GM23338 (cell line): ENCODE data around the gene SNX30. TPM values are rescaled to one million over a fixed set of nuclear protein-coding genes. Genes with fewer than 3 reads are reported as not detected.

Experiments
- ATAC-seq: fragments of 200-7000 bp; cut with Tn5 transposase; 3 replicates; pipeline ENCODE4 v1.9.1; 2020
- DNase-seq: peaks from one replicate; pipeline ENCODE4 v3.0.0-alpha.2; 2015; ENCODE audit warnings: low spot score
- H2AFZ ChIP-seq: fragments of 200-600 bp; sonication (generic); 2 replicates; pipeline ENCODE4 v1.8.0; 2016; ENCODE audit warnings: antibody characterized with exemption, mild to moderate bottlenecking, moderate library complexity
- H3F3A ChIP-seq: fragments of 200-600 bp; sonication (generic); replicated peaks from 2 replicates; pipeline ENCODE4 v1.8.0; 2017; ENCODE audit warnings: antibody characterized with exemption, mixed run types, low read depth
- H3K27ac ChIP-seq: fragments of 200-600 bp; sonication (generic); 2 replicates; pipeline ENCODE4 v1.6.1; 2016; ENCODE audit warnings: low read depth
- H3K27me3 ChIP-seq: fragments of 200-600 bp; sonication (generic); 2 replicates; pipeline ENCODE4 v1.8.0; 2016; ENCODE audit warnings: mild to moderate bottlenecking, mixed run types, moderate library complexity; ENCODE audit not compliant: insufficient read depth
- H3K36me3 ChIP-seq: fragments of 200-600 bp; sonication (generic); 2 replicates; pipeline ENCODE4 v1.8.0; 2016; ENCODE audit warnings: mild to moderate bottlenecking; ENCODE audit not compliant: insufficient read depth
- H3K4me1 ChIP-seq: fragments of 200-600 bp; sonication (generic); 2 replicates; pipeline ENCODE4 v1.8.0; 2016; ENCODE audit warnings: mild to moderate bottlenecking, moderate library complexity; ENCODE audit not compliant: insufficient read depth
- H3K4me2 ChIP-seq: fragments of 200-600 bp; sonication (generic); 2 replicates; pipeline ENCODE4 v1.7.1; 2017; ENCODE audit warnings: mixed run types
- H3K4me3 ChIP-seq: fragments of 200-600 bp; sonication (generic); 2 replicates; pipeline ENCODE4 v1.6.1; 2016; ENCODE audit warnings: mixed run types
- H3K79me2 ChIP-seq: fragments of 200-600 bp; sonication (generic); replicated peaks from 2 replicates; pipeline ENCODE4 v1.8.0; 2017; ENCODE audit warnings: mild to moderate bottlenecking; ENCODE audit not compliant: insufficient read depth
- H3K9me2 ChIP-seq: fragments of 200-600 bp; sonication (generic); 2 replicates; pipeline ENCODE4 v1.8.0; 2017; ENCODE audit not compliant: insufficient read depth
- H4K20me1 ChIP-seq: fragments of 200-600 bp; sonication (generic); replicated peaks from 2 replicates; pipeline ENCODE4 v1.8.0; 2017; ENCODE audit warnings: mild to moderate bottlenecking; ENCODE audit not compliant: insufficient read depth
- H3K27ac Mint-ChIP-seq: 2 replicates; pipeline ENCODE4 v1.8.0; 2020; ENCODE audit warnings: inconsistent platforms, mild to moderate bottlenecking, moderate library complexity, mixed read lengths
- H3K27me3 Mint-ChIP-seq: 3 replicates; pipeline ENCODE4 v1.8.0; 2022; ENCODE audit warnings: low read depth, mild to moderate bottlenecking, moderate library complexity, mixed read lengths, inconsistent platforms; ENCODE audit not compliant: insufficient read depth, poor library complexity
- H3K36me3 Mint-ChIP-seq: 3 replicates; pipeline ENCODE4 v1.8.0; 2021; ENCODE audit warnings: low read depth, mild to moderate bottlenecking, inconsistent platforms, moderate library complexity, mixed read lengths
- H3K4me1 Mint-ChIP-seq: 3 replicates; pipeline ENCODE4 v1.8.0; 2020; ENCODE audit warnings: mild to moderate bottlenecking, inconsistent platforms, mixed read lengths
- H3K4me3 Mint-ChIP-seq: 3 replicates; pipeline ENCODE4 v1.8.0; 2021; ENCODE audit warnings: moderate library complexity, mild to moderate bottlenecking, inconsistent platforms, mixed read lengths
- H3K9me3 Mint-ChIP-seq: 3 replicates; pipeline ENCODE4 v1.8.0; 2020; ENCODE audit warnings: moderate library complexity, mild to moderate bottlenecking, inconsistent platforms, mixed read lengths
- CREB1 ChIP-seq: fragments of 250-450 bp; sonication (Bioruptor Pico); IDR thresholded peaks from 2 replicates; pipeline ENCODE4 v1.5.0; 2020; ENCODE audit warnings: low read depth, mild to moderate bottlenecking, moderate library complexity
- EZH2 ChIP-seq: fragments of 200-600 bp; sonication (generic); IDR thresholded peaks from one replicate; pipeline ENCODE4 v1.8.0; 2017; ENCODE audit warnings: antibody characterized with exemption, mild to moderate bottlenecking, low read depth; ENCODE audit not compliant: unreplicated experiment
- EZH2phosphoT487 ChIP-seq: fragments of 200-600 bp; sonication (generic); IDR thresholded peaks from one replicate; pipeline ENCODE4 v1.8.1; 2018; ENCODE audit warnings: antibody characterized with exemption; ENCODE audit not compliant: unreplicated experiment
- JUNB ChIP-seq: IDR thresholded peaks from one replicate; pipeline ENCODE4 v1.6.1; 2016; ENCODE audit warnings: antibody characterized with exemption; ENCODE audit not compliant: unreplicated experiment
- POLR2AphosphoS5 ChIP-seq: IDR thresholded peaks from 2 replicates; pipeline ENCODE4 v1.6.1; 2016; ENCODE audit warnings: antibody characterized with exemption, low read depth
- STAT1 ChIP-seq: IDR thresholded peaks from one replicate; pipeline ENCODE4 v1.6.1; 2016; ENCODE audit warnings: antibody characterized with exemption; ENCODE audit not compliant: unreplicated experiment
- ZNF114 ChIP-seq: fragments of 250-450 bp; sonication (Bioruptor Pico); IDR thresholded peaks from 2 replicates; pipeline ENCODE4 v1.5.0; 2020; ENCODE audit warnings: mild to moderate bottlenecking, moderate library complexity
- ZNF331 ChIP-seq: fragments of 250-450 bp; sonication (Bioruptor Pico); IDR thresholded peaks from 2 replicates; pipeline ENCODE4 v1.5.0; 2020; ENCODE audit warnings: low read depth, mild to moderate bottlenecking, moderate library complexity
- polyA plus RNA-seq: library from polyadenylated mRNA; unstranded; fragments of >200 nt; fragmentation: Nextera tagmentation; extraction: Ambion mirVana; gene quantifications from 2 replicates; pipeline ENCODE4 v1.2.1, GENCODE V29; 2016
- total RNA-seq: library from RNA; depleted of rRNA; stranded (reverse); fragments of >200 nt; shearing (Covaris generic); gene quantifications from 2 replicates; pipeline ENCODE4 v1.2.3, GENCODE V29; 2014
- TF ChIP-seq, protein P1 (sequence below): IDR thresholded peaks from one replicate; pipeline ENCODE4 v1.6.1; 2018; ENCODE audit warnings: antibody characterized with exemption; ENCODE audit not compliant: unreplicated experiment
- TF ChIP-seq, protein P2 (sequence below): IDR thresholded peaks from 2 replicates; pipeline ENCODE4 v1.6.1; 2016; ENCODE audit warnings: antibody characterized with exemption
- TF ChIP-seq, protein P3 (sequence below), 2 experiments: fragments of 200-600 bp in 1 of 2; sonication (generic) in 1 of 2; conservative IDR thresholded peaks; 2 replicates each; pipeline versions ENCODE4 v1.5.1 to v1.6.1; 2016 to 2017; ENCODE audit warnings: antibody characterized with exemption in 2 of 2, low read depth in 2 of 2, mild to moderate bottlenecking in 2 of 2, moderate library complexity in 1 of 2

Gene SNX30
- total and polyA plus RNA-seq, 2 experiments from 2014 or later = 2.1 to 17.8 TPM

DNA sequence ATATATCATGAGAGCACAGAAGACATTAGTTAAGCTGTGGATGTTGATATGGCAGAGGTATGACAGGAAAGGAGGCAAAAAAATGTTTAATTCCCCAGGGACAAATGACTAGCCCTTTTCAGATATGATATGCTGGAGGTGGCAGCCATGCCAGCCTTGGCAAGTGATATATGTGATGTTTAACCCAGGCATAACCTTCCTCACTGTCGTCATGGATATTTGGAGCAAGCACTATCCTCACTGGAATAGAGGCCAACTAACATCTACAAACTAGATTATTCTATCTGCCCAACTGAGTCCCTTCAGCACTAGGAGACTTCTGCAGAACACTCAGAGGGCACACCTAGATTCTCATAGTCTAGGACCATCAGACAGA lies 167.4 kb downstream of the SNX30 start:
- no peaks in the 10 kb centered on the region for H3F3A ChIP-seq
- ATAC-seq = no peak
- H3K27me3 ChIP-seq = peaks cover 43% of the 10 kb centered on the region
- H3K9me2 ChIP-seq = no peaks in the 10 kb centered on the region
- no peaks in the 10 kb centered on the region for H3K79me2 ChIP-seq
- no peak for DNase-seq
- Mint-ChIP-seq H3K4me1 (no peaks in the 10 kb centered on the region), H3K4me3 (no peak overlapping the region), H3K9me3 (no peaks in the 10 kb centered on the region), H3K27me3 (peaks cover 4% of the 10 kb centered on the region), H3K27ac (no peak overlapping the region), H3K36me3 (no peaks in the 10 kb centered on the region)
- no peak overlapping the region for H3K4me2 ChIP-seq
- H3K36me3 ChIP-seq = no peaks in the 10 kb centered on the region
- no peak overlapping the region for H3K4me3 ChIP-seq
- H3K27ac ChIP-seq = no peak overlapping the region
- H3K4me1 ChIP-seq = no peaks in the 10 kb centered on the region
- TF ChIP-seq JUNB (no peak), STAT1 (no peak), POLR2AphosphoS5 (no peak), EZH2phosphoT487 (no peak), ZNF114 (no peak), CREB1 (CRISPR knock-in tag) (no peak), ZNF331 (CRISPR knock-in tag) (no peak), EZH2 (no peak)
- TF ChIP-seq, protein P1, sequence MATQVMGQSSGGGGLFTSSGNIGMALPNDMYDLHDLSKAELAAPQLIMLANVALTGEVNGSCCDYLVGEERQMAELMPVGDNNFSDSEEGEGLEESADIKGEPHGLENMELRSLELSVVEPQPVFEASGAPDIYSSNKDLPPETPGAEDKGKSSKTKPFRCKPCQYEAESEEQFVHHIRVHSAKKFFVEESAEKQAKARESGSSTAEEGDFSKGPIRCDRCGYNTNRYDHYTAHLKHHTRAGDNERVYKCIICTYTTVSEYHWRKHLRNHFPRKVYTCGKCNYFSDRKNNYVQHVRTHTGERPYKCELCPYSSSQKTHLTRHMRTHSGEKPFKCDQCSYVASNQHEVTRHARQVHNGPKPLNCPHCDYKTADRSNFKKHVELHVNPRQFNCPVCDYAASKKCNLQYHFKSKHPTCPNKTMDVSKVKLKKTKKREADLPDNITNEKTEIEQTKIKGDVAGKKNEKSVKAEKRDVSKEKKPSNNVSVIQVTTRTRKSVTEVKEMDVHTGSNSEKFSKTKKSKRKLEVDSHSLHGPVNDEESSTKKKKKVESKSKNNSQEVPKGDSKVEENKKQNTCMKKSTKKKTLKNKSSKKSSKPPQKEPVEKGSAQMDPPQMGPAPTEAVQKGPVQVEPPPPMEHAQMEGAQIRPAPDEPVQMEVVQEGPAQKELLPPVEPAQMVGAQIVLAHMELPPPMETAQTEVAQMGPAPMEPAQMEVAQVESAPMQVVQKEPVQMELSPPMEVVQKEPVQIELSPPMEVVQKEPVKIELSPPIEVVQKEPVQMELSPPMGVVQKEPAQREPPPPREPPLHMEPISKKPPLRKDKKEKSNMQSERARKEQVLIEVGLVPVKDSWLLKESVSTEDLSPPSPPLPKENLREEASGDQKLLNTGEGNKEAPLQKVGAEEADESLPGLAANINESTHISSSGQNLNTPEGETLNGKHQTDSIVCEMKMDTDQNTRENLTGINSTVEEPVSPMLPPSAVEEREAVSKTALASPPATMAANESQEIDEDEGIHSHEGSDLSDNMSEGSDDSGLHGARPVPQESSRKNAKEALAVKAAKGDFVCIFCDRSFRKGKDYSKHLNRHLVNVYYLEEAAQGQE = no peak
- TF ChIP-seq, protein P2, sequence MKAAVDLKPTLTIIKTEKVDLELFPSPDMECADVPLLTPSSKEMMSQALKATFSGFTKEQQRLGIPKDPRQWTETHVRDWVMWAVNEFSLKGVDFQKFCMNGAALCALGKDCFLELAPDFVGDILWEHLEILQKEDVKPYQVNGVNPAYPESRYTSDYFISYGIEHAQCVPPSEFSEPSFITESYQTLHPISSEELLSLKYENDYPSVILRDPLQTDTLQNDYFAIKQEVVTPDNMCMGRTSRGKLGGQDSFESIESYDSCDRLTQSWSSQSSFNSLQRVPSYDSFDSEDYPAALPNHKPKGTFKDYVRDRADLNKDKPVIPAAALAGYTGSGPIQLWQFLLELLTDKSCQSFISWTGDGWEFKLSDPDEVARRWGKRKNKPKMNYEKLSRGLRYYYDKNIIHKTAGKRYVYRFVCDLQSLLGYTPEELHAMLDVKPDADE = no peak
- TF ChIP-seq, protein P3, sequence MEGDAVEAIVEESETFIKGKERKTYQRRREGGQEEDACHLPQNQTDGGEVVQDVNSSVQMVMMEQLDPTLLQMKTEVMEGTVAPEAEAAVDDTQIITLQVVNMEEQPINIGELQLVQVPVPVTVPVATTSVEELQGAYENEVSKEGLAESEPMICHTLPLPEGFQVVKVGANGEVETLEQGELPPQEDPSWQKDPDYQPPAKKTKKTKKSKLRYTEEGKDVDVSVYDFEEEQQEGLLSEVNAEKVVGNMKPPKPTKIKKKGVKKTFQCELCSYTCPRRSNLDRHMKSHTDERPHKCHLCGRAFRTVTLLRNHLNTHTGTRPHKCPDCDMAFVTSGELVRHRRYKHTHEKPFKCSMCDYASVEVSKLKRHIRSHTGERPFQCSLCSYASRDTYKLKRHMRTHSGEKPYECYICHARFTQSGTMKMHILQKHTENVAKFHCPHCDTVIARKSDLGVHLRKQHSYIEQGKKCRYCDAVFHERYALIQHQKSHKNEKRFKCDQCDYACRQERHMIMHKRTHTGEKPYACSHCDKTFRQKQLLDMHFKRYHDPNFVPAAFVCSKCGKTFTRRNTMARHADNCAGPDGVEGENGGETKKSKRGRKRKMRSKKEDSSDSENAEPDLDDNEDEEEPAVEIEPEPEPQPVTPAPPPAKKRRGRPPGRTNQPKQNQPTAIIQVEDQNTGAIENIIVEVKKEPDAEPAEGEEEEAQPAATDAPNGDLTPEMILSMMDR (conservative IDR thresholded peaks at IDR 0.05; ENCODE audit: low read depth in 2 of 2) = no peak
- H2AFZ ChIP-seq = no peak overlapping the region
- no peaks in the 10 kb centered on the region for H4K20me1 ChIP-seq
